MCF 10A (cell line): ENCODE results near the gene FAHD2A. TPM values are rescaled to one million over a fixed set of nuclear protein-coding genes. Genes with fewer than 3 reads are reported as not detected.

ENCODE experiments used
- BruUV-seq: library from RNA; stranded (reverse); fragments of 400-500 nt; replicated peaks from 2 replicates; lab custom pipeline; 2021; lab: Mats Ljungman, UMichigan
- CTCF ChIA-PET: fragments of 300-600 bp; sonication (Branson Sonifier 250); formaldehyde crosslinking; extraction: SDS; loops from one replicate; lab custom pipeline; 2021; ENCODE audit warnings: antibody characterized with exemption, inconsistent platforms; lab: Yijun Ruan, JAX
- POLR2A ChIA-PET: fragments of 300-600, 350-650 bp; sonication (Branson Sonifier 250); formaldehyde crosslinking; extraction: SDS; loops from one replicate; lab custom pipeline; 2020; ENCODE audit warnings: antibody characterized with exemption, inconsistent platforms; lab: Yijun Ruan, JAX
- DNase-seq: peaks from one replicate; pipeline ENCODE4 v3.0.0-alpha.2; 2018; ENCODE audit not compliant: unreplicated experiment
- H3K27ac Mint-ChIP-seq: one replicate; pipeline ENCODE4 v1.8.0; 2022; ENCODE audit warnings: mild to moderate bottlenecking, low read depth, mixed read lengths; ENCODE audit not compliant: unreplicated experiment
- H3K27me3 Mint-ChIP-seq: one replicate; pipeline ENCODE4 v1.8.0; 2022; ENCODE audit warnings: mixed read lengths; ENCODE audit not compliant: insufficient read depth, unreplicated experiment
- H3K36me3 Mint-ChIP-seq: one replicate; pipeline ENCODE4 v1.8.0; 2022; ENCODE audit warnings: mild to moderate bottlenecking, moderate library complexity, mixed read lengths; ENCODE audit not compliant: insufficient read depth, unreplicated experiment
- H3K4me1 Mint-ChIP-seq: one replicate; pipeline ENCODE4 v1.8.0; 2022; ENCODE audit warnings: mixed read lengths; ENCODE audit not compliant: insufficient read depth, unreplicated experiment
- H3K4me3 Mint-ChIP-seq: one replicate; pipeline ENCODE4 v1.8.0; 2022; ENCODE audit warnings: mild to moderate bottlenecking, moderate library complexity, mixed read lengths; ENCODE audit not compliant: unreplicated experiment
- H3K9me3 Mint-ChIP-seq: one replicate; pipeline ENCODE4 v1.8.0; 2022; ENCODE audit warnings: mixed read lengths; ENCODE audit not compliant: unreplicated experiment
- CTCF ChIP-seq: fragments of 200-600 bp; IDR thresholded peaks from one replicate; pipeline ENCODE4 v1.8.0; 2022; ENCODE audit warnings: antibody characterized with exemption, mild to moderate bottlenecking; ENCODE audit not compliant: unreplicated experiment
- intact Hi-C: fragments of 100-400 bp; cut with micrococcal nuclease; formaldehyde crosslinking; loops from 2 replicates; pipeline ENCODE4 v1.14.1; 2022
- total RNA-seq: library from RNA; stranded (reverse); gene quantifications from 2 replicates; pipeline ENCODE4 v1.2.3, GENCODE V29; 2022

FAHD2A gene
- total RNA-seq, 1 experiment from 2014 or later: 24.1 TPM

GRCh38 chr2:95388856-95389244, 13.7 kb upstream of the FAHD2A start:
- peak; percentile 41 for DNase-seq
- BruUV-seq: no TSS peak
- ChIA-PET CTCF (interaction anchor here (0.7 to 3.4 kb wide), 17 partner anchors 9 to 1185 kb away, joined by 3 to 19 read pairs (median 4); partner anchors contain the start of gene FAHD2A), POLR2A (interaction anchor here (1.0 to 2.3 kb wide), 2 partner anchors 14 to 43 kb away, joined by 5 to 16 read pairs; partner anchors contain the start of gene FAHD2A)
- H3K27ac Mint-ChIP-seq: no peak overlapping the region
- intact Hi-C loops: no loop called here
- no peak overlapping the region for H3K4me3 Mint-ChIP-seq
- H3K36me3 Mint-ChIP-seq: peaks cover 17% of the 10 kb centered on the region
- TF ChIP-seq CTCF: no peak
- no peaks in the 10 kb centered on the region for H3K27me3 Mint-ChIP-seq
- no peaks in the 10 kb centered on the region for H3K9me3 Mint-ChIP-seq
- H3K4me1 Mint-ChIP-seq: peaks cover 13% of the 10 kb centered on the region

- Mint-ChIP-seq H3K27me3 (no peaks in the 10 kb centered on the region), H3K4me3 (no peak overlapping the region), H3K36me3 (peaks cover 14% of the 10 kb centered on the region), H3K27ac (no peak overlapping the region), H3K4me1 (peaks cover 7% of the 10 kb centered on the region), H3K9me3 (no peaks in the 10 kb centered on the region)
- TF ChIP-seq CTCF: peak; percentile 90
- POLR2A ChIA-PET: interaction anchor here (0.6 to 2.3 kb wide), 3 partner anchors 13 to 44 kb away, joined by 3 to 16 read pairs (median 5); partner anchors contain the start of gene FAHD2A
- peak; percentile 73 for DNase-seq
- CTCF ChIA-PET: interaction anchor here (0.6 to 3.4 kb wide), 21 partner anchors 8 to 1184 kb away, joined by 3 to 19 read pairs (median 4); partner anchors contain the start of gene FAHD2A
- intact Hi-C loops: no loop called here
- BruUV-seq: no TSS peak
Observed at GRCh38 chr2:95389245-95390119, 13.0 kb upstream of the FAHD2A start.

- intact Hi-C loops: no loop called here
- H3K27ac Mint-ChIP-seq: peak overlapping the region; percentile 49
- no peak for TF ChIP-seq CTCF
- H3K9me3 Mint-ChIP-seq: no peaks in the 10 kb centered on the region
- H3K4me3 Mint-ChIP-seq: no peak overlapping the region
- H3K4me1 Mint-ChIP-seq: no peaks in the 10 kb centered on the region
- no peaks in the 10 kb centered on the region for H3K27me3 Mint-ChIP-seq
- no TSS peak for BruUV-seq
- ChIA-PET CTCF (interaction anchor here (0.7 to 1.5 kb wide), 4 partner anchors 11 to 337 kb away, joined by 3 to 4 read pairs (median 3); no protein-coding TSS in a partner anchor), POLR2A (no interaction called here)
- peaks cover 6% of the 10 kb centered on the region for H3K36me3 Mint-ChIP-seq
- no peak for DNase-seq
Observed at GRCh38 chr2:95390272-95390880, 12.1 kb upstream of the FAHD2A start.

- BruUV-seq: no TSS peak
- Mint-ChIP-seq H3K36me3 (peaks cover 6% of the 10 kb centered on the region), H3K4me3 (no peak overlapping the region), H3K27me3 (no peaks in the 10 kb centered on the region), H3K9me3 (no peaks in the 10 kb centered on the region), H3K27ac (peak overlapping the region; percentile 49), H3K4me1 (no peaks in the 10 kb centered on the region)
- DNase-seq: no peak
- no peak for TF ChIP-seq CTCF
- ChIA-PET CTCF (interaction anchor here (0.7 to 1.5 kb wide), 4 partner anchors 11 to 337 kb away, joined by 3 to 4 read pairs (median 3); no protein-coding TSS in a partner anchor), POLR2A (no interaction called here)
- intact Hi-C loops: no loop called here
Observed at GRCh38 chr2:95390881-95391321, 11.6 kb upstream of the FAHD2A start.
